ENCODE results near the gene TFDP2.

DNA sequence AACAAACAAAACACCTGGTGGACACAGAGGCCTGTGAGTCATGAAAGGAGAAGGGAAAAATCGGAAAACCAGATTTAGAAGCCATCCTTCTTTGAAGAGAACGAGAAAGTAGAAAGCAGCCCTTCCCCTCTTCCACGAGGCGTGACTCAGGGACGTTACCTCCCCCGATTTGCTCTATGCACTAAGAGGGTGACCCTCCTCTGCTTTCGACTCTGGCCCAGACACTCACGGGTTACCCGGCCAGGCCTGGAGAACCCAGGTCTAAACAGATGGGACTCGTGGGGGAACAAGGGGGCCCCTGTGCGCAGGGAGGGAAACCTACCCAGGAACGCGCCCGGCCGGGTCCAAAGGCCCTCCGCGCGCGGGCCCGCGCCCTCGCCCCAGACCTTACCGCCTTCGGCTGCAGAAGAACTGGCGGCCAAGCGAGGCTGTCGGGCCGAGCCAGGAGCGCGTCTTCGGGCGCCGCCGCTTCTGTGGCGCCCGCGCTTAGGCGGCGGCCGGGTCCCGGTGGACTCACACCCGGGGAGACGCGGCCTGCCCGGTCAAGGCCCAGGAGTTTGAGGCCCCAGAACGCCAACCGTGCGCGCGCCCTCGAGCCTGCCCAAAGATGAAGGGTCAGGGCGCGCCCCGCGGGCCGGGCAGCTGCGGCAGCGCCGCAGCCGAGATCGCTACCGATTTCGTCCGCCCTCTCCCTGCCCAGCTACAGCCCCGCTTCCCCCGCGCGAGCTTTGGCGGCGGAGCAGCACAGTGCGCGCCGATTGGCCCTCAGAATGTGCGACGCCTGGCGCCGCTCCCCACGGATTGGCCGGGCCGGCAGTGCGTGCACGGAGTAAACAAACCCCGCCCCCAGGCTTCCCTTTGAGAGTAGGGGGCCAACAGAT lies at the start of gene TFDP2:
- TF ChIP-seq, protein P1, sequence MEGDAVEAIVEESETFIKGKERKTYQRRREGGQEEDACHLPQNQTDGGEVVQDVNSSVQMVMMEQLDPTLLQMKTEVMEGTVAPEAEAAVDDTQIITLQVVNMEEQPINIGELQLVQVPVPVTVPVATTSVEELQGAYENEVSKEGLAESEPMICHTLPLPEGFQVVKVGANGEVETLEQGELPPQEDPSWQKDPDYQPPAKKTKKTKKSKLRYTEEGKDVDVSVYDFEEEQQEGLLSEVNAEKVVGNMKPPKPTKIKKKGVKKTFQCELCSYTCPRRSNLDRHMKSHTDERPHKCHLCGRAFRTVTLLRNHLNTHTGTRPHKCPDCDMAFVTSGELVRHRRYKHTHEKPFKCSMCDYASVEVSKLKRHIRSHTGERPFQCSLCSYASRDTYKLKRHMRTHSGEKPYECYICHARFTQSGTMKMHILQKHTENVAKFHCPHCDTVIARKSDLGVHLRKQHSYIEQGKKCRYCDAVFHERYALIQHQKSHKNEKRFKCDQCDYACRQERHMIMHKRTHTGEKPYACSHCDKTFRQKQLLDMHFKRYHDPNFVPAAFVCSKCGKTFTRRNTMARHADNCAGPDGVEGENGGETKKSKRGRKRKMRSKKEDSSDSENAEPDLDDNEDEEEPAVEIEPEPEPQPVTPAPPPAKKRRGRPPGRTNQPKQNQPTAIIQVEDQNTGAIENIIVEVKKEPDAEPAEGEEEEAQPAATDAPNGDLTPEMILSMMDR (IDR thresholded peaks at IDR 0.05 in 8 of 11, conservative IDR thresholded peaks at IDR 0.05 in 3 of 11): peak in 1 of 11 experiments; percentile 28
- TF ChIP-seq POLR2A (IDR thresholded peaks at IDR 0.05): no peak
